ENCODE results near the gene ATP8B3.

Gene ATP8B3

GRCh38 chr19:1752757-1753728, 59.0 kb downstream of the ATP8B3 start, which contains the start of gene ONECUT3:
Gene ONECUT3 (plus strand): TSS chr19:1753506. CDS start chr19:1753663, 157 bp downstream.
- DNase-seq: no peak

- no peak for DNase-seq
Measured at GRCh38 chr19:1752009-1752756, 59.9 kb downstream of the ATP8B3 start.

GRCh38 chr19:1751367-1752008, 60.6 kb downstream of the ATP8B3 start:
- DNase-seq: no peak

GRCh38 chr19:1750343-1751021, 61.6 kb downstream of the ATP8B3 start:
- no peak for DNase-seq

- no peak for DNase-seq
Measured at GRCh38 chr19:1749373-1750342, 62.4 kb downstream of the ATP8B3 start.

- no peak for DNase-seq
Measured at GRCh38 chr19:1748873-1749341, 63.2 kb downstream of the ATP8B3 start.

GRCh38 chr19:1748115-1748872, 63.8 kb downstream of the ATP8B3 start:
- DNase-seq: no peak

- DNase-seq: no peak
Measured at GRCh38 chr19:1747285-1748114, 64.6 kb downstream of the ATP8B3 start.

- no peak for DNase-seq
Measured at GRCh38 chr19:1746401-1747284, 65.4 kb downstream of the ATP8B3 start.

GRCh38 chr19:1745589-1746031, 66.5 kb downstream of the ATP8B3 start:
- no peak for DNase-seq

GRCh38 chr19:1744822-1745563, 67.1 kb downstream of the ATP8B3 start:
- no peak for DNase-seq

GRCh38 chr19:1744133-1744665, 67.9 kb downstream of the ATP8B3 start:
- DNase-seq: no peak

- DNase-seq: no peak
Measured at GRCh38 chr19:1742989-1743696, 68.9 kb downstream of the ATP8B3 start.

- no peak for DNase-seq
Measured at GRCh38 chr19:1739960-1740629, 72.0 kb downstream of the ATP8B3 start.

GRCh38 chr19:1736927-1737326, 75.1 kb downstream of the ATP8B3 start:
- no peak for DNase-seq

GRCh38 chr19:1736280-1736679, 75.8 kb downstream of the ATP8B3 start:
- DNase-seq: no peak
